BJ (cell line): ENCODE data around the gene ECSIT. TPM values are rescaled to one million over a fixed set of nuclear protein-coding genes. Genes with fewer than 3 reads are reported as not detected.

Experiments used
- CTCF ChIA-PET: fragments of 350-600 bp; formaldehyde crosslinking; extraction: SDS; loops from one replicate; lab custom pipeline; 2021; ENCODE audit warnings: antibody characterized with exemption, inconsistent platforms; lab: Yijun Ruan, JAX
- POLR2A ChIA-PET: fragments of 300-600 bp; sonication (Branson Sonifier 250); formaldehyde crosslinking; extraction: SDS; loops from one replicate; lab custom pipeline; 2021; ENCODE audit warnings: antibody characterized with exemption; lab: Charles Lee
- DNase-seq: peaks from one replicate; pipeline ENCODE4 v3.0.0-alpha.2; 2011; ENCODE audit warnings: low read depth
- H3K27me3 ChIP-seq: 2 replicates; pipeline ENCODE4 v1.6.0; 2011; ENCODE audit warnings: low read length; ENCODE audit not compliant: control insufficient read depth, insufficient read depth
- H3K36me3 ChIP-seq: 2 replicates; pipeline ENCODE4 v1.5.1; 2011; ENCODE audit warnings: low read length; ENCODE audit not compliant: control insufficient read depth, insufficient read depth
- H3K4me3 ChIP-seq: 2 replicates; pipeline ENCODE4 v1.5.1; 2011; ENCODE audit warnings: low read depth, mild to moderate bottlenecking, control low read depth, low read length
- CTCF ChIP-seq: IDR thresholded peaks from 2 replicates; pipeline ENCODE4 v1.5.1; 2011; ENCODE audit warnings: low read depth, mild to moderate bottlenecking, control low read depth, inconsistent platforms, low read length, moderate library complexity; ENCODE audit not compliant: insufficient read depth
- polyA plus RNA-seq: library from polyadenylated mRNA; depleted of rRNA; stranded (reverse); fragments of >200 nt; gene quantifications from 2 replicates; pipeline ENCODE4 v1.2.3, GENCODE V29; 2011

Gene ECSIT
- polyA plus RNA-seq, 1 experiment: 45.2 TPM

GRCh38 chr19:11552666-11553372, 23.9 kb upstream of the ECSIT start:
- Histone ChIP-seq H3K27me3 (no peaks in the 10 kb centered on the region), H3K36me3 (peaks cover 14% of the 10 kb centered on the region), H3K4me3 (no peak overlapping the region)
- ChIA-PET CTCF (interaction anchor here (0.6 to 1.2 kb wide), 3 partner anchors 8 to 59 kb away, joined by 3 read pairs; no protein-coding TSS in a partner anchor), POLR2A (interaction anchor here (0.5 kb wide), 1 partner anchor 16 kb away, joined by 3 read pairs; no protein-coding TSS in a partner anchor)
- TF ChIP-seq CTCF: no peak
- DNase-seq: no peak

GRCh38 chr19:11551603-11552235, 22.8 kb upstream of the ECSIT start:
- Histone ChIP-seq H3K36me3 (peaks cover 14% of the 10 kb centered on the region), H3K4me3 (no peak overlapping the region), H3K27me3 (no peaks in the 10 kb centered on the region)
- peak; percentile 53 for TF ChIP-seq CTCF
- ChIA-PET POLR2A (no interaction called here), CTCF (interaction anchor here (0.7 to 1.2 kb wide), 6 partner anchors 9 to 69 kb away, joined by 3 to 6 read pairs (median 3); no protein-coding TSS in a partner anchor)
- DNase-seq: no peak

- no peak for DNase-seq
- Histone ChIP-seq H3K4me3 (no peak overlapping the region), H3K36me3 (peaks cover 12% of the 10 kb centered on the region), H3K27me3 (no peaks in the 10 kb centered on the region)
- CTCF ChIA-PET: interaction anchor here (0.9 kb wide), 1 partner anchor 10 kb away, joined by 4 read pairs; no protein-coding TSS in a partner anchor
- no peak for TF ChIP-seq CTCF
- POLR2A ChIA-PET: no interaction called here
Measured at GRCh38 chr19:11550265-11550664, 21.3 kb upstream of the ECSIT start.

- DNase-seq: no peak
- TF ChIP-seq CTCF: no peak
- no peaks in the 10 kb centered on the region for H3K27me3 ChIP-seq
- H3K36me3 ChIP-seq: peaks cover 11% of the 10 kb centered on the region
- no peak overlapping the region for H3K4me3 ChIP-seq
- ChIA-PET CTCF (interaction anchor here (0.9 to 1.0 kb wide), 2 partner anchors 11 to 13 kb away, joined by 4 read pairs; no protein-coding TSS in a partner anchor), POLR2A (no interaction called here)
Measured at GRCh38 chr19:11549386-11549953, 20.5 kb upstream of the ECSIT start.
